LNCaP clone FGC (cell line): ENCODE results near the gene CNOT6.

ENCODE experiments used
- DNase-seq: peaks from one replicate; pipeline ENCODE4 v3.0.0-alpha.2; 2011; ENCODE audit warnings: low read depth
- H3K4me3 ChIP-seq: 2 replicates; pipeline ENCODE4 v1.5.1; 2011; ENCODE audit warnings: mild to moderate bottlenecking, low read depth, low read length, control low read depth
- CTCF ChIP-seq: IDR thresholded peaks from 2 replicates; pipeline ENCODE4 v1.5.1; 2012; ENCODE audit warnings: mild to moderate bottlenecking; ENCODE audit not compliant: control insufficient read depth, insufficient read depth; ENCODE audit errors: extremely low read depth

CNOT6 gene

DNA sequence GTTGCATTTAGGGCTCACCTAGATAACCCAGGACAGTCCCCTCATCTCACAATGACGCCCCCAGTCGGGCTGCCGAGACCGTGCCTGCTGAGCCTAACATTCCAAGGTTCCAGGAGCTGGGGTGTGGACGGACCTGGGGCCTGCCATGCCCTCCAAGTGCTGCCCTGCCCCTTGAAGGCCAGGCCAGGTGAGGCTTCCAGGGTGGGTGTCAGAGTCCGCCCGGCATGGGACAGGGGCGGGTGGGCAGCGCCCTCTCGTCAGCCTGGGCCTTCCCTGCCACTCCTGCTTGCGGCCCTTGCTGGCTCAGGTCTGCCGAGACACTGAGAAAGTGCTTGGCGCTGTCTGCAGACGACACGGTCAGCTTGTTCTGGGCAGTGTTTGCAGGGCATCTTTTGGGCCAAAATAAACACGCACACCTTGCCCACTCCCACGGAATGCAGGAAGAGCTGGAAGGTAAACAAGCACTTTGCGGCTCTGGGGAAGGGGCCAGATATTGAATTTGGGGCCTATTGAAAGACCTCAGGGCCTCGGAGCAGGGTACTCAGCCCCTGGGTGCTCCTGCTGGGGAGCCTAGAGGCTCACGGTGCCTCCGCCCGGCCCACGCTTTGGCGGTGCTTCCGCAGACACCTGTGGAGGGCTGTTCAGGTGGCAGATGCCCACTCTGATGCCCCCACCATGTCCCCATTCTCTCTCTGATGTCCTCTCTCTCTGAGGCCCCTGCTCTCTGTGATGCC is 101.4 kb downstream of the CNOT6 start:
- TF ChIP-seq CTCF: 0 out of 2 replicates have a peak, but pooled peaks have one; percentile 10
- DNase-seq: peak; percentile 93
- peak overlapping the region; percentile 32 for H3K4me3 ChIP-seq

GRCh38 chr5:180596115-180596667 is 102.0 kb downstream of the CNOT6 start:
- no peak for TF ChIP-seq CTCF
- H3K4me3 ChIP-seq: peak overlapping the region; percentile 32
- DNase-seq: peak; percentile 15

- DNase-seq: peak; percentile 22
- peak; percentile 12; the same call in 1 of the 2 replicates for TF ChIP-seq CTCF
- no peak overlapping the region for H3K4me3 ChIP-seq
Measured at GRCh38 chr5:180596668-180597231, 102.6 kb downstream of the CNOT6 start.

GRCh38 chr5:180598316-180598701 is 104.1 kb downstream of the CNOT6 start:
- DNase-seq: no peak
- H3K4me3 ChIP-seq: no peak overlapping the region
- no peak for TF ChIP-seq CTCF

- TF ChIP-seq CTCF: no peak
- no peak for DNase-seq
- H3K4me3 ChIP-seq: no peak overlapping the region
Measured at GRCh38 chr5:180598797-180599589, 104.8 kb downstream of the CNOT6 start.

DNA sequence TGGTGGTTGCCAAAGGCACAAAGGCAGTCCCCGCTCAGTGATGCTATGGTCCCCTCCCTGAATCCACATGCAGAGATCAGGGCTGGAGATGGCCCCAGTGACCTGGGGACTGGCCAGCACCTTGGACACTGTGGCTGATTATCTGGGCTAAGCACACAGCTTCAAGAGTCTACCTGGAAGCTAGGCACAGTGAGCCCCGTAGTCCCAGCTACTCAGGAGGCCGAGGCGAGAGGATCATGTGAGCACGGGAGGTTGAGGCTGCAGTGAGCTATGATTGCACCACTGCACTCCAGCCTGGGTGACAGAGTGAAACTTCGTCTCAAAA is 105.4 kb downstream of the CNOT6 start:
- no peak for TF ChIP-seq CTCF
- H3K4me3 ChIP-seq: no peak overlapping the region
- no peak for DNase-seq
